ENCODE measurements around the gene SORCS1.
"Not testable (repeated sequence)": the region's sequence is repeated elsewhere in the genome, so short reads cannot be mapped to it uniquely, and the experiment has no call there.

Gene SORCS1

DNA sequence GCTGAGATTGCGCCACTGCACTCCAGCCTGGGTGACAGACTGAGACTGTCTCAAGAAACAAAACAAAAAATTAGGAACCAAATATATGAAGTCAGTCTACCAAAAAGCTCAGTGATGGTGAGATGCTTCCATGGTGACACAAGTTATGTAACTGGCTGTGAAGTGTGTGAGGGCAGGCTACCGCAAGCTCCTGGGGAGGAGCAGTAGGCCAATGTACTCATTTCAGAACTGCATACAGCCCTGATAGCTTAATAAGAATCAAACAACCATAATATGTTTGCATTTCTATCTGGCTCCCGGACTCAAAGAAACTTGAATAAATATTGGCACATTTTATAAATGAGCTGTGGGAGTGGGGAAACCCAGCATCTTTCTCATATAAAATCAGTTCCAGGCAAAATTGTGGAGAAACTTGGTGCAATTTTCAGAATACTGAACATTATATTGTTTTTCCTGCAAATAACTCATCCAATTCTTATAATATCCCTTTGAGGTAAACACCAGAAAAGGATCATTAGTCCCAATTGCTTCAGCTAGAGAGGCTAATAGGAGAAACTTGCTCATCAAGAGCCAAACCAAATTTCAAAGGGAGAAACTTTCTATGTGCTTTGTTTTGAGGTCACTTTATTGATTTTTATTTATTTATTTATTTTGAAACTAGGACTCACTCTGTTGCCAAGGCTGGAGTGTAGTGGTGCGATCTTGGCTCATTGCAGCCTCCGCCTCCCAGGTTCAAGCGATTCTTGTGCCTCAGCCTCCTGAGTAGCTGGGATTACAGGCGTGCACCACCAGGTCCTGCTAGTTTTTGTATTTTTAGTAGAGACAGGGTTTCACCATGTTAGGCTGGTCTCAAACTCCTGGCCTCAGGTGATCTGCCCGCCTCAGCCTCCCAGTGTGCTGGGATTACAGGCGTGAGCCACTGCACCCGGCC, 127.0 kb downstream of the SORCS1 start:
- no peak for DNase-seq

DNA sequence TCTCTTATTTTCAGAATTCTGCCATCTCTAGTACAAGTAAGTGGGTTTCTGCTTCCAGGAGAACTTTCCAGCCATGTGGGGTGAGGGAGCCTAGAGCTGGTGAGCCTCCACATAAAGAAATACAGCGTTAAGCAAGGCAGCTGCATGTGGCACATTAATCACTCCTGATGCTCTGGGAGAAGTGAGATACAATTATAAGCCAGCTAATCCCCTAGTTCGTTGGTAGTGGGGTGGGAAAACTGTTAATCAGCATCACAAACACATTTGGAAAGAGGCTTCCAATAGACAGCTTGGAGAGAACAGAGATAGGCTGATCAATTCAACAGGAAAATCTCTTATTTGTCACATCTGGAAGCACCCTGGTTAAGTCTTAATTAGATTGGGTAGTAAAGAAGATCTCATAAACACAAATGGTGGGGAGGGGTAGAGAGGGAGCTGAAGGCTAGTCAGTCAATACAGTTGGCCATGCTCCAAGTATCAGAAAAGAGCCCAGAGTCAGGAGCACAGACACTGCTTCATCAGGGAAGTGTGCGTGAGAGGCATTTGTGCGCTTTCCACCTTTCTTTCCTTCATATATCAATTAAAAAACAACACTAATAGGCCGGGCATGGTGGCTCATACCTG, 130.6 kb downstream of the SORCS1 start:
- DNase-seq, result no peak

DNA sequence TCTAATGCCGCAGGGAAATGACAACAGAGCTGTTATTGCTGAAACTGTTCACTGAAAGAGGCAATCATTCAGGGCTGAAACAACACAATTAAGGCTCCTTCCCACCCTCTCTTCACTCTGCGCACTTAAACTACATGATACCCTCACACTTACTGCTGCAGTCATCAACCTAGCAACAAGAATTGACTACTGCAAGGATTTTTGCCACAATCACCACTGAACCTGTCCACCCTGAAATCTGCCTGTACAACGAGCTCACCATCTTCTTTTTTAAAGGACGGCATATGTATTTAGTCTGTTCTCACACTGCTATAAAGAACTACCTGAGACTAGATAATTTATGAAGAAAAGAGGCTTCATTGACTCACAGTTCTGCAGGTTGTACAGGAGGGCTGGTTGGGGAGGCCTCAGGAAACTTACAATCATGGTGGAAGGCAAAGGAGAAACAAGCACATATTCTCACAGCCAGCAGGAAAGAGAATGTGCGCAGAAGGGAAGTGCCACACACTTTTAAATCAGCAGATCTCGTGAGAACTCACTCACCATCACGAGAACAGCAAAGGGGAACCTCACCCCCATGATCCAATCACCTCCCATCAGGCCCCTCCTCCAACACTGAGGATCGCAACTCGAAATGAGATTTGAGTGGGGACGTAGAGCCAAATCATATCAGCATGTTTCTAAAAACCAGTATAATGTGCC, 131.7 kb downstream of the SORCS1 start:
- DNase-seq, result no peak

DNA sequence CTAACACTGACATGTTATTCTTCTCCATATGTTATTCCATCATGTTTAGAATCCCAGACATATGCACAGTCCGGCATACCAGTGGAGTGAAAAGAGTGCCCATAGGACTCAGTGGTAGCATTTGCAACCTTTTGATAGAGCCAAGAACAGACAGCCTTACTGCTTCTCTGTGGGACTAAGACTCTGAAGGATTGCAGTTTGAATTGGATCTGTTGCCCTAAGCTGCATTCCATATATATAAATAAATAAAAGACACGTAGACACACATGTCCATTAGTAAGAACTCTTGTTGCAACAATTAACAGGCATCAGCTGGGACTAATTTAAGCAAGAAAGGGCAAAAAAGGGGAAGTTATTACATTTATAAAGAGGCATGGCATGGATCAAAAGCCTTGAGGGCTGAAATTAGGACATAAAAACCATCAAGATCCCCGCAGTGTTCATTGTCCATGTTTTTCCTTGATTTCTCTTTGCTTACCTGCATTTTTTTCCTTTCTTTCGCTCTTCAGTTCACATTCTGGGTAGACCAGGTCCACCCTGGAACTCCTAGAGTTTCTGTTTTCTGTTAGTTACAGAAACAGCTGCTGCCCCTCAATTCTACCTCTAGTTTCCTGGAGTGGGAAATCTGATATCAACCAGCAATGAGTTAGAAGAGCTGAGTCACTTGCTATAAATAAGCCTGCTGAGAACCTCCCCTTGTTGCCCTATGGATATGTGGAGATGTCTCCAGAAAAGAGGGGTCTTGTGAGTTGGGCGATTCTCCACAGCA, 132.4 kb downstream of the SORCS1 start:
- DNase-seq, result no peak

DNA sequence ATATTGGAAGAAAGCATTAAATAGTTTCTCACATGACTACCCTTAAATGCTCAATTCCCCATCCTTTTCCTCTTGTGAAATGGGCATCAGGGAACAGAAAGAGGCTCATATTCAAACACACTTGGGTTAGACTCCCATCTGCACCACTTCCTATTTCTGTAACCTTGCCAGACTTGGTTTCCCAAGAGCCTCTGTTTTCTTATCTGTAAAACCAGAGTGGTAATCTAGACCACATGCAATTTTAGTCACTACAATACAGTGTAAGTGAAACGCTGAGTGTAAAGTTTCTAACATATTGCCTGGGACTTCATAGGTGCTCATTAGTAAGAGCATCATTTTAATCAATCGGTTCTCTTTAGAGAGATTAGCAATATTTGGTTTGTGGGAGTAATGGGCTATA, 136.3 kb downstream of the SORCS1 start:
- no peak for DNase-seq

DNA sequence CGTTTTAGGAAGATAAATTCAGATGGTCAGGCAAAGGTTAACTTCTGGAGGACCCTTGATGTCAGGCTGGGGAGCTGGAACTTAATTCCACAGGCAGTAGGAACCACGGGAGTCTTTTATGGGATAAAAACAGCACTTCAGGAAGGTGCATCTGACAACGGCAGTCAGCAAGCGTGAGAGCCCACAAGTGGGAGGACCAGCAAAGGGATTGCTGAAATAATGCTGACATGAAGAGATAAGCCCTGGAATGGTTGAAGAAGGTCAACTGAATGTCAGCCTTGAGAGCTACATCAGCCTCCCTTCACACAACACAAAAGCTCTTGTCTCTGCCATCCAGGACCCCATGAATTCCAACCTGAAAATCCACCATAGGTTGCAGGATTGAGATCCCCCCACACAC, 138.8 kb downstream of the SORCS1 start:
- no peak for DNase-seq

DNA sequence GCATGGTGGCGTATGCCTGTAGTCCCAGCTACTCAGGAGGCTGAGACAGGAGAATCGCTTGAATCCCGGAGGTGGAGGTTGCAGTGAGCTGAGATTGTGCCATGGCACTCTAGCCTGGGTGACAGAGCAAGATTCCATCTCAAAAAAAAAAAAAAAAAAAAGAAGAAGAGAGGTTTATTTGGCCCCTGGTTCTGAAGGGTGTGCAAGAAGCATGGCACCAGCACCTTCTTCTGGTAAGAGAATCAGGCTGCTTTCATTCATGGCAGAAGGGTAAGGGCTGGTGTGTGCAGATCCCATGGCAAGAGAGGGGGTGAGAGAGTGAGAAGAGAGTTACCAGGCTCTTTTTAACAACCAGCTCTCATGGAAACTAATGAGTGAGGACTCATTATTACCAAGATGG, 140.5 kb downstream of the SORCS1 start:
- DNase-seq, result not testable (repeated sequence)

DNA sequence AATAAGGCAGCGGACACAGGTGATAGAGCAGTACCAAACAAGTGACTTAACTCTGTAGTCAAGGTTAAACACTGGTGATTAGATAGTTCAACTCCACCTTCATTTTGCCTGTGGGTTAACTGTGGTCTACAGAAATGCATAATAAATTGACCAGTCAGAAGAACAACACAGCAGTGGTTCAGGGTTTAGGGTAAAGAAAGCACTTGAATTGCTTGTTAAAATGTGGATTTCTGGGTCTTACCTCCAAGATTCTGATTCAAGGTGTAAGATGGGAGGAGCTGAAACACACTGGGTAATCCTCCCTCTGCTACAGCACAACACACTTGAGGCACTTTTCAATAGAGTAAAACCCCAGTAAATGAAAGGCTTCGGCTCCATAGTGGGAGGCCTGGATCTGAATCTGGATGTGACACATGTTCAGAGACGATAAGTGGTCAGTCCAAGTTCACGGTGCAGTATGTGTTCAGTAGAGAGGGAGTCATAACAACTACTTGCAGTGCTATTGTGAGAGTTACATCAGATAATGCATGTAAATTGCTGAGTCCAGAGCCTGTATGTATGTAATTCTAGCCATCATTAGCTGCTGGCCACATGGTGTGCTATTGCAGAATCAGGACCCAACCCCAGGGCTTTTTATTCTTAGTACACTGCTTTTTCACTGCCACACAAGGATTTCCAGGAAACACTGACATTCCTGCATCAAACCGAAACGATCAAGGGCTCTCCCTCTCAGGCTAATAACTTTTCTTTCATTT, 141.7 kb downstream of the SORCS1 start:
- DNase-seq, result no peak

DNA sequence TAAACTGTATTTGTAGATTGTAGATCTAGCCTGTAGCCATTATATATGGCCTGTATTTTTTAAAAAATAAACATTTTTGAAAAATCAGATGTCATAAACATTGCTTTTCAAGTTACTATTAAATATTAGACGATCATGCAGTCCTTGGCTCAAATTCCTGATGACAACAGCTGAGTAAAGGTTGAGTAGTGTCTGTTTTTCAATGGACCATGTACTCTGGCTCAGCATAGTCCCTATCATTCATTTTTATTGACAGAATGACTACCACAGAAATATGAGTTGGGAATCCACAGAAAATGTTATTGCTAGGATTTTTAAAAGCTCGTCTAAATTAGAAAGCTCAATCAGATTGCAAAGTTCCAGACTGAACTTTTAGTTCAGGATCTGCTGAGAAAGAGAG, 145.4 kb downstream of the SORCS1 start:
- no peak for DNase-seq

DNA sequence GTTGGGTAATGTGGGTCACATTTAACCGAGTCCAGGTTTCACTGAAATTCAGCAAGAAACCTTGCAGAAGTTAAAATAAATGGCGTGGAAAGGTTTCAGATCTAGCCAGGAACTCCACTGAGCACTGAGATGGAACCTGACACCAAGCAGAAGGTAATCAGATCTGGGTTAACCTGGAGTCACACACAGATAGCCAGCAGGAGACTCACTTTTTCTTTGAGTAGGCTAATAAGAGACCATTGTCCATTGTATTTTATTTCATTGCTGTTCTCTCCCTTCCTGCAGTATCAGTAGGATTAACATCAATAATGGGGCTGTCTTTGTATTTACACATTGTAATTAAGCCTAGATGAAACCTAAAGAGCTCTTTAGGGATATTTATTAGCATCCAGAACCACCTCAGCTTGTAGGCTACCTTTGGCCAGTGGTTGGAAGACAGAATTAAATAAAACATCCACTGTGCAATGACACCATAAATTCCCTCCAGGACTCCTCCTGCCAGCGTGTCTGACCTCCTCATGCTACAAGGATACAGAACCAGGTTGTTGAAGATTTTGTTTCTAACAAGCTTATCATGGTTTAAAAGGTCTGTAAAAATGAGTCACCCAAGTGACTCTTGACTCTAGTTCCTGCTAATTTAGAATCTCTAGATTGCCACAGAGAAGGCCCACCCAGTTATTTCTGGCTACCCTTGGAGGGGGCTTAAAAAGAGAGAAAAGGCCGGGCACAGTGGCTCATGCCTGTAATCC, 151.1 kb downstream of the SORCS1 start:
- DNase-seq, result no peak

DNA sequence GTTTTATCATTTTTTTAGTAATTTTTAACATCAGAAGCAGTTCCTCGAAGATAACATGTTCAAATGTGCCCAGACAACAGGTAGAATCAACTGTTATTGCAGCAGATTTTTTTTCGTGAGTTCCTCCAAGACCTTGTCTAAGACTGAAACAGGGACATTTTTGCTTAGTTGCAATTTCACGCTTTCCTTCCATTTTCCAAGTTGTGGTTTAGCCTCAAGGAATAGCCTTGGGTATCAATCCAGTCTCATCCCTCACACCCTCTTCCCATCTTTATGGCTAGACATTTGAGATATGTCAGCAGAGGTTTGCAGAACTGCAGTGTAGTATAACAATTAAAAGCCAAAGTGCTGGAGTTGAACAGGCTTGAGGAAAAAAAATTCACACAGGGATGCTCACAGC, 152.5 kb downstream of the SORCS1 start:
- DNase-seq, result no peak

DNA sequence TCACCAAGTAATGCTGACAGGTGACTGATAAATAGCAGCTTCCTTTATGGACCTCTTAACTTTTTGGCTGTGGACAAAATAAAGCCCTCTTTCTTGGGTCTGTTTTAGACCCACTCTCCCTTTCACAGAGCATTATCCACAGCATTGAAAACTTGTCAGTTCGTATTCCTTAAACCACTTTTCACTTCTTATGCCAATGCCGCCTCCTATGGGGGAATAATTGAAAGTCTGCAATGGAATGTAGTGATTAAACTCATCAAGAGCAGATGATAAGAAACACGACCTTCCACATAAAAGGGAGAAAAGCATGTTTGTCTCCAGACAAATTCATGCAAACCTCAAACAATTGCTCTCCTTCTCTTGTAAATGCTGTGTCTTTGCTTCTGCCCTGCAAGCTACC, 153.4 kb downstream of the SORCS1 start:
- no peak for DNase-seq

DNA sequence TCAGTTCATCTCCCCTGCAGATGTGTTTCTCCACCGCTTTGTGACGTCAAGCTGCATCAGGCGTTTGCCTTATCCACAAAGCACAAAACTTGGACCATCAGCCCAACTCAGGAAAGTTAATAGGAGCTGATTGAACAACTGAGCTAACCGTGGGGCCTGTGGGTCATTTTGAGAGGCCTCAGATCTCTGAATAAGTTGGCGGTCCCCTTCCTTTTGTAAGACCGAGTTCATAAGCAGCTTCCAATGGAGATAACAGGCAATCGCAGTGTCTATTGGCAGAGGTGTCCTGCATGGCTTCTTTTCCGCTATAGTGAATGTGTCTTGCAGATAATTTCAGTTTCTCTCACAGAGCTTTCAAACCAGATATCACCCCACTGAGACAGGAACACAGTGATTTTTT, 154.0 kb downstream of the SORCS1 start:
- no peak for DNase-seq

DNA sequence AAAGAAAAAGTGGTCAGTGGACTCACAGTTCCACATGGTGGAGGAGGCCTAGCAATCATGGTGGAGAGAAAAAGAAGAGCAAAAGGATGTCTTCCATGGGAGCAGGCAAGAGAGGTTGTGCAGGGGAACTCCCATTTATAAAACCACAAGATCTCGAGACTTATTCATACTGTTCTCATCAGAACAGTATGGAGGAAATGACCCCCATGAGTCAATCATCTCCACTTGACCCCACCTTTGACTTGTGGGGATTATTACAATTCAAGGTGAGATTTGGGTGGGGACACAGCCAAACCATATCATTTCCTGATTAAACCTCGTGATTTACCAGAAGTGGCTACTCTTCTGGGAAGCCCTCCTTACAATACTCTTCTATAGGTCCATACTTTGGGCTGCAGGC, 160.1 kb downstream of the SORCS1 start:
- DNase-seq, result no peak

DNA sequence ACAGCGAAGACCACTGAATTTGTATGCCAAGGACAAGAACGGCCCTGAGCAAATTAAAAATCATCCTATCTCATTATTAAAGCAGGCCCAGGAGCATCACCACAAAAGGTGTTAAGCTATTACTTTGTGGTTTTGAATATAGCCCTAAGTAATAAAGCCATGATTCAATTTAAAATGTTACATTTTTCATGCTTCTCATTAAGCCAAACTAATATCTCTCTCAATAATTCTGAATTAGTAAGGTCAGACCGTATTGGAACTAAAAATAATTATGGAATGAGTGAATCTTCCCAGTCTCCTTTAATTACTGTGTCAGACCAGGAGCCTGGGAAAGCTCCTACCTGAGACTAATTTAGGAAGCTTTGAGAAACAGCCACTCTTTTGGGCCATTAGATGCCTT, 162.4 kb downstream of the SORCS1 start:
- DNase-seq, result no peak

DNA sequence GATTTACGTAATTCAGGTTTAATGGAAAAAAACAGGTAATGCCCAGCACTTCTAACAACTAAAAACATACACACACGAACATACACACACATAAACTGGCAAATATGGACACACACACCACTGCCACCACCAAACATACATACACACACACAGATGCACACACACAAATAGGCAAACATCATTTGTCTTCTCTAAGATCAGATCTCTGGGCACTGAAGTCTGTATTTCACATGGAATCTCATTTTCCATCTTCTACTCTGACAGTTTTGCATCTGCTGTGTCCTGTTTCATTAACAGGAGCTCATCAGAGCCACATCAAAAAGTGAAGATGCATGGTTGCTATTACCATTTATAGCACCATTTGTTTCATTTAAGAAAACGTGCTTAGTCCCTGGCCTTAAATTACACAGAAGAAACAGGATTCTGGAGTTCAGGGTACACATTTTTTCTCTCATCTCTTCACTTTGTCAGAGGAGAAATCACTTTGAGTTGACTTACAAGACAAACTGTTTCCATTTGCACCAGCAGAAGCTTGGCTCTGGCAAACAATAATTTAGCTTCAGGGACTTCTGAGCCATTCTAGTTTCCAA, 165.3 kb downstream of the SORCS1 start:
- no peak for DNase-seq

DNA sequence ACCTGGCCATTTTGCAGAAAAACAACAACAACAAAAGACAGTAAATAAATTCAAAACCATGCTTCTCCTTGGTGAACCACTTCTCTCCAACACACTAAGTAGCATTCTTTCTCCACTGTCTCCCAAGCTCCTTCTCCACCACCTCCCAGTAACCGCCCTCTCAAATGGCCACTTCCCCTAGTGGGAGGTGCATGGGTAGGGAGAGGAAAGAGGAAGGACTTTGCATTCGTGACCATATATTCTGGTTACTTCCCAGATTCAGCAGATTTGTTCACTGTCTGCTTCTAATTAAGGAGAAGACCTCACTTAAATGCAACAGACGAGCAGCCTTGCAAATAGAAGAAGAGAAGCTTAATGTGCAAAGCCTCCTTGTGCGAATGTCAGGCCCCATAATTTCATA, 166.8 kb downstream of the SORCS1 start:
- DNase-seq, result no peak

DNA sequence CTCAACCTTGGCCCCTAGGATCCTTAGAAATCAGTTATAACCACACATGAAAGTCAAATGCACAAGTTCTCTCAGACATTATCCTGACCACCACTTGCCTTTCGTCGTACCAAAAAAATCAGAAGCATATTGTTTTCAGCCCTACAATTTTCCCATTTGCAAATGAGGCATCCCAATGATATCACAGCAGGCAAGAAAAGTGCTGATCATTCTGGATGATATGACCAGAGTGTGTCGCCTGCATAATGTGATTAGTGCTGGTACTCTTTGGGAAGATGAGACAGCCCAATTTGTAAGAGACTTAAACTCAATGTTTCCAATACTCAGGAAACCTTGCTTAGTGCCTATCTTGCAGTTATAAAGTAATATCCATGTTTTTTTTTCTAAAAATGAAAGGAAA, 168.0 kb downstream of the SORCS1 start:
- DNase-seq, result no peak

DNA sequence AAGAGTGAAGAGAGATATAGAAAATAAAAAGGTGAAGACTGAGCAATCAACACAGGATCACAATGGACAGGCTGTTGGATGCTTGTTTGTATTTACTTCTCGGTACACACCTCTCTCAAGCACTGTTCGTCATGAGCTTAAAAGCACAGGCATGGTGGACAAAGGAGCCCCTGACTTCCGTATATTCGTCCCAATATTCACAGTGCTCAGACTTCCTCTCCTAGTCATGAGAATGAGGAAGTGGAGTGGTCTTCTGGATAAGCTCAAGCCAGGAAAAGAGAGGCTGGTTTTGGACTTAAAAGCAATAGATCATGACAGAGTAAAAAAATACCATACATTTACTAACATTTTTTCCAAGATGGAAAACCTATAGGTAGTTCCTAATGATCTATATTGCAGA, 172.5 kb downstream of the SORCS1 start:
- no peak for DNase-seq

DNA sequence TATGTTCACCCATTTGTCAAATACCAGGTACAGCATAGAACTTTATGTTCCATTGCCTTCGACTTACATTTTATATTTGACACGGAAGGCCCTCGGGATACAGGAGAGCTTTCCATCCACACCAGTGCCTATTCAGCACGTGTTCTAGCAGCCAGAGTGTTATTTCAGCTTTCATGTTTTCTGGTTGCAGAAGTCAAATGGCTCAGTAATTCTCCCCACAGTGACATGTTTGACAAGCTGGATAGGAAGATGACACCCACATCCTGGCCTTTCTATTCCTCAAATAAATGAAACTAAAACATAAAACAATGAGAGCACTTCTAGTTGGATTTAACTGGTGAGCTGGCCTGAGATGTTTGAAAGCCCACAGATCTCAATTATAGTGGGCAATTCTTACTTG, 173.4 kb downstream of the SORCS1 start:
- DNase-seq, result no peak

DNA sequence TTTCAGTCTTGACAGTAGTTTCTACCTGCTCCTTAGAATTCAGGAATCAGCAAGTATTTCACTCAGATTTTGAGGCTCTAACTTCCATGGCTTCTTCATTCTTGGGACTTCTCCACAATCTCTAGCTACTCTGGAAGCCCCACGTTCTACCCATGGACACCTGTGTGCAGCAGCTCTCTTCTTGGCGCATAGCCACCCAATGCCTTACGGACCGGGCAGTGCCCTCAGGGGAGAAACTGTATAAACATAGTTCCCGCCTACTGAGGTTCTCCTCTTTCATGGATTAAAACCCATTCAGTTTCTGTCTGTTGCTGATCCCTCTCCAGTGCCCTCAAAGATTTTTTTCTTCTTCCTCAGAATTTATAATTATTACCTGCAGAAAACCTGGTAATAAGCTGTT, 177.1 kb downstream of the SORCS1 start:
- DNase-seq, result no peak

All from 8988T (cell line).